Upper lobe of left lung (tissue), 6 donors: ENCODE results near the gene KRT23. TPM values are rescaled to one million over a fixed set of nuclear protein-coding genes. Genes with fewer than 3 reads are reported as not detected.
A peak's percentile ranks its signal among the peaks of the same experiment; 100 is the strongest.
"Not testable (repeated sequence)": the region's sequence is repeated elsewhere in the genome, so short reads cannot be mapped to it uniquely, and the experiment has no call there.

Source experiments
- ATAC-seq, 2 donors: fragments of 200-7000 bp; cut with Tn5 transposase; one replicate each; pipeline ENCODE4 v1.9.1; 2022; ENCODE audit warnings: mild to moderate bottlenecking in 2 of 2, moderate library complexity in 2 of 2; ENCODE audit not compliant: low FRiP score in 2 of 2
- DNase-seq, 2 donors: peaks; one replicate each; pipeline ENCODE4 v3.0.0-alpha.2; 2019 to 2020
- H3K27ac ChIP-seq, 4 donors: fragments of 200-600 bp; sonication (generic); one replicate each; pipeline ENCODE4 v1.5.1; 2016 to 2019
- H3K27me3 ChIP-seq, 4 donors: fragments of 200-600 bp; sonication (generic); one replicate each; pipeline ENCODE4 v1.5.1; 2017 to 2019
- H3K36me3 ChIP-seq, 4 donors: fragments of 200-600 bp; sonication (generic); one replicate each; pipeline ENCODE4 v1.5.1; 2016 to 2019
- H3K4me1 ChIP-seq, 4 donors: fragments of 200-600 bp; sonication (generic); one replicate each; pipeline ENCODE4 v1.5.1; 2018 to 2019
- H3K4me3 ChIP-seq, 4 donors: fragments of 200-600 bp; sonication (generic); one replicate each; pipeline ENCODE4 v1.5.1; 2017 to 2019; ENCODE audit warnings: mild to moderate bottlenecking in 2 of 4, moderate library complexity in 1 of 4
- H3K9me3 ChIP-seq, 4 donors: fragments of 200-600 bp; sonication (generic); one replicate each; pipeline ENCODE4 v1.5.1; 2018 to 2019
- EP300 ChIP-seq, 4 donors: sonication (generic); formaldehyde crosslinking; IDR thresholded peaks; one replicate each; pipeline ENCODE4 v1.5.1; 2017; ENCODE audit warnings: antibody characterized with exemption in 4 of 4, control low read depth in 2 of 4
- POLR2A ChIP-seq, 4 donors: fragments of 450-650 bp; IDR thresholded peaks; one replicate each; pipeline ENCODE4 v1.5.1; 2016 to 2017; ENCODE audit warnings: antibody characterized with exemption in 4 of 4, mild to moderate bottlenecking in 2 of 4
- POLR2AphosphoS5 ChIP-seq, 2 donors: sonication (generic); formaldehyde crosslinking; IDR thresholded peaks; one replicate each; pipeline ENCODE4 v1.5.1; 2017; ENCODE audit warnings: antibody characterized with exemption in 2 of 2
- WGBS, 2 donors: methylation state at CpG; one replicate each; pipeline ENCODE4 v1.1.5; 2017 to 2018; 5-methylcytosine and 5-hydroxymethylcytosine counted together
- total RNA-seq, 6 donors: library from RNA; depleted of rRNA in 4 of 6; stranded (reverse); fragments of >200 nt in 4 of 6; gene quantifications; one replicate each; pipeline versions ENCODE4 v1.1.0 to v1.2.1, GENCODE V29; 2016 to 2021
- TF ChIP-seq, protein P1 (sequence below), 6 experiments: fragments of 450-650 bp in 4 of 6; fragments of 200-600 bp in 2 of 6; sonication (generic) in 2 of 6; IDR thresholded peaks; one replicate each; pipeline ENCODE4 v1.5.1; 2016 to 2019; ENCODE audit warnings: antibody characterized with exemption in 6 of 6
- donor health status: DM: no; HTN: no; CAD: no; lungs with moderate emphysema.
- donor health status: DM: no; HTN: yes; CAD: no; lungs with severe emphysema.

KRT23 gene
- total RNA-seq, 6 donors from 2014 or later, result 0.49 to 10.7 (median 3.1) TPM

GRCh38 chr17:40922239-40922638 lies 15.2 kb downstream of the KRT23 start:
- ATAC-seq (peak; percentile 77 to 95), DNase-seq (peak in 1 of 2 donors; percentile 60)
- Histone ChIP-seq H3K27me3 (no peaks in the 10 kb centered on the region), H3K27ac (peak overlapping the region in 1 of 4 donors; percentile 48), H3K4me1 (no peaks in the 10 kb centered on the region), H3K9me3 (no peaks in the 10 kb centered on the region), H3K4me3 (no peak overlapping the region), H3K36me3 (no peaks in the 10 kb centered on the region)
- TF ChIP-seq EP300 (IDR thresholded peaks at IDR 0.05) (peak in 1 of 4 donors; percentile 11), POLR2AphosphoS5 (IDR thresholded peaks at IDR 0.05) (no peak)
- WGBS, 2 donors, result 54 to 65% methylated on average over 2 of the region's 2 CpGs

DNA sequence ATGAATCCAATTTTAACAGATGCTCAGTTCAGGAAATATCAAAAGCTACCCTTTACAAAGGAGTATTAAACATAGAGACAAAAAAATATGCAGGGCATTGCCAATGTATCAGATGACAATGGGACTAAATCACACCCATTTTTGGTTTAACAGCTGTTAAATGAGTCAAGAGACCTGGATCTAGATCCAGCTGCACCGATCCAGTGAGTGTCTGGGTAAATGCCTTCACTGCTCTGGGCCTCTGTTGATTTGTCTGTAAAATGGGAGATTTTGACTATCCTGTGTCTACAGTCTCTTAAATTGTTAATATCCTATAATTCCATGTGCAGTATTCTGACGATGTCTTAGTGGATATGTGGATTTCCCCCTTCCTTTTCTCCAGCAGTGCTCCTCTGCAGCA lies 16.4 kb downstream of the KRT23 start:
- DNase-seq (no peak), ATAC-seq (no peak)
- TF ChIP-seq EP300 (IDR thresholded peaks at IDR 0.05) (no peak), POLR2A (IDR thresholded peaks at IDR 0.05) (no peak), POLR2AphosphoS5 (IDR thresholded peaks at IDR 0.05) (no peak)
- TF ChIP-seq, protein P1, sequence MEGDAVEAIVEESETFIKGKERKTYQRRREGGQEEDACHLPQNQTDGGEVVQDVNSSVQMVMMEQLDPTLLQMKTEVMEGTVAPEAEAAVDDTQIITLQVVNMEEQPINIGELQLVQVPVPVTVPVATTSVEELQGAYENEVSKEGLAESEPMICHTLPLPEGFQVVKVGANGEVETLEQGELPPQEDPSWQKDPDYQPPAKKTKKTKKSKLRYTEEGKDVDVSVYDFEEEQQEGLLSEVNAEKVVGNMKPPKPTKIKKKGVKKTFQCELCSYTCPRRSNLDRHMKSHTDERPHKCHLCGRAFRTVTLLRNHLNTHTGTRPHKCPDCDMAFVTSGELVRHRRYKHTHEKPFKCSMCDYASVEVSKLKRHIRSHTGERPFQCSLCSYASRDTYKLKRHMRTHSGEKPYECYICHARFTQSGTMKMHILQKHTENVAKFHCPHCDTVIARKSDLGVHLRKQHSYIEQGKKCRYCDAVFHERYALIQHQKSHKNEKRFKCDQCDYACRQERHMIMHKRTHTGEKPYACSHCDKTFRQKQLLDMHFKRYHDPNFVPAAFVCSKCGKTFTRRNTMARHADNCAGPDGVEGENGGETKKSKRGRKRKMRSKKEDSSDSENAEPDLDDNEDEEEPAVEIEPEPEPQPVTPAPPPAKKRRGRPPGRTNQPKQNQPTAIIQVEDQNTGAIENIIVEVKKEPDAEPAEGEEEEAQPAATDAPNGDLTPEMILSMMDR (IDR thresholded peaks at IDR 0.05), result no peak
- no peak overlapping the region for H3K27ac ChIP-seq
- H3K27me3 ChIP-seq, result no peaks in the 10 kb centered on the region
- H3K4me1 ChIP-seq, result no peaks in the 10 kb centered on the region
- WGBS, 2 donors, result 79 to 86% methylated on average over 2 of the region's 2 CpGs
- no peaks in the 10 kb centered on the region for H3K36me3 ChIP-seq
- H3K9me3 ChIP-seq, result no peaks in the 10 kb centered on the region
- no peak overlapping the region for H3K4me3 ChIP-seq

DNA sequence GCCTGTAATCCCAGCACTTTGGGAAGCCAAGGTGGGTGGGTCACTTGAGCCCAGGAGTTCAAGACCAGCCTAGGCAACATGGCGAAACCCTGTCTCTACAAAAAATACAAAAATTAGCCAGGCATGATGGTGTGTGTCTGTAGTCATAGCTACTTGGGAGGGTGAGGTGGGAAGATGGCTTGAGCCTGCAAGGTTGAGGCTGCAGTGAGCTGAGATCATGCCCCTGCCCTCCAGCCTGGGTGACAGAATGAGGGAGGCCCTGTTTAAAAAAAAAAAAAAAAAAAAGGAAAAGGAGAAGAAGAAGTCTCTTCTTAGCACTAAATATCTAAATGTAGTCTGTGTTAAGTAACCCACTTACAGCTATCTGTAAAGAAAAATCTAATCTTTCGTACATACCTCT lies 20.3 kb downstream of the KRT23 start:
- not testable (repeated sequence) for H3K27ac ChIP-seq, DNase-seq, H3K4me1 ChIP-seq, H3K9me3 ChIP-seq, ATAC-seq, H3K4me3 ChIP-seq, H3K27me3 ChIP-seq, H3K36me3 ChIP-seq
- 97 to 100% methylated on average over 2 of the region's 2 CpGs for WGBS, 2 donors

DNA sequence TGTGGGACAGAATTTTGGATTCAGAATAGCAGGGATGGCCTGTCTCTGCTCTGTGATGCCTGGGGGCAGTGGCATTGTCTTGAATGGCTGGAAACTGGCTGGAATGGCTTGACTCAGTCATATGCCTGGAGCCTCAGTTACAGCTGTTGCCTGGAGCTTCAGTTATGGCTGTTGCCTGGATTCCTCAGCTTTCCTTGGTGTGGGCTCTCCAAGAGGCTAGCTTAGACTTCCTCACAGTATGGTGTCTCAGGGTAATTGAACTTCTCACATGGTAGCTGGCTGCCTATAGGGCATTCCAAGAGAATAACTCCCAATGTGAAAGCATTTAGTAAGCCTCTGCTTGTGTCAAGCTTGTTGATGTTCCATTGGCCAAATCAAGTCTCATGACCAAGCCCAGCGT lies 21.1 kb downstream of the KRT23 start:
- Histone ChIP-seq H3K4me3 (no peak overlapping the region), H3K4me1 (peaks cover 0 to 4% (median 0%) of the 10 kb centered on the region in 4 donors), H3K27ac (no peak overlapping the region), H3K27me3 (no peaks in the 10 kb centered on the region), H3K36me3 (no peaks in the 10 kb centered on the region), H3K9me3 (no peaks in the 10 kb centered on the region)
- DNase-seq (no peak), ATAC-seq (no peak)
- TF ChIP-seq POLR2AphosphoS5 (IDR thresholded peaks at IDR 0.05) (no peak), POLR2A (IDR thresholded peaks at IDR 0.05) (no peak), EP300 (IDR thresholded peaks at IDR 0.05) (no peak)
- TF ChIP-seq, protein P1 (IDR thresholded peaks at IDR 0.05), result no peak
- WGBS, 2 donors, result 3 to 33% methylated on average over 1 of the region's 1 CpG

DNA sequence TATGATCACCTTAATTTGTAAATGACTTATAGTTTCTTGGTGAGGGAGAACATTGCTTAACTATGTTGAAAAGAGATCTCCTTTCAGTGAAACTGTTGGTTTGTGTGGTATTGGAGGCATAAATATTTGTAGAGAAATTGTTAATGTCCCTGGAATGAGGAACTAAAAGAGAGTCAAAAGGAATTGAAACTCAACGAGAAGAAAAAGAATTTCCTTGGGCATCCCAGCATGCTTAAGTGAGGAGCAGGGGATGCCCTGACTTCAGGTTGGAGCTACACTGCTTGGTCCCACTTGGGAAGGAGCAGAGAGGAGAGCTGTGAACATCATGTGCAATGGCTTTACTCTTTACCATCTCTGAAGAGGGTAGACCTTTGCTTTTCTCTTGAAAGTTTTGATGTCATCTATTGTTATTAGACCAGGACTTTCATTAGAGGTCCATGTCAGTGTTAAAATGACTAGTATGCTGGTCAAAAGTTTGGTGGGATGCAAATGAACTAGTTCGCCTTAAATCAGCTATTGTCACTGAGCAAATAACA lies 21.7 kb downstream of the KRT23 start:
- Histone ChIP-seq H3K27ac (no peak overlapping the region), H3K36me3 (no peaks in the 10 kb centered on the region), H3K9me3 (no peaks in the 10 kb centered on the region), H3K27me3 (no peaks in the 10 kb centered on the region), H3K4me1 (peaks cover 0 to 4% (median 0%) of the 10 kb centered on the region in 4 donors), H3K4me3 (no peak overlapping the region)
- WGBS, 2 donors, result 51 to 64% methylated on average over 2 of the region's 2 CpGs
- ATAC-seq (peak; percentile 15 to 59), DNase-seq (no peak)
- TF ChIP-seq, protein P1 (IDR thresholded peaks at IDR 0.05), result no peak
- no peak for TF ChIP-seq POLR2AphosphoS5 (IDR thresholded peaks at IDR 0.05)
- no peak for TF ChIP-seq POLR2A (IDR thresholded peaks at IDR 0.05)
- no peak for TF ChIP-seq EP300 (IDR thresholded peaks at IDR 0.05)

DNA sequence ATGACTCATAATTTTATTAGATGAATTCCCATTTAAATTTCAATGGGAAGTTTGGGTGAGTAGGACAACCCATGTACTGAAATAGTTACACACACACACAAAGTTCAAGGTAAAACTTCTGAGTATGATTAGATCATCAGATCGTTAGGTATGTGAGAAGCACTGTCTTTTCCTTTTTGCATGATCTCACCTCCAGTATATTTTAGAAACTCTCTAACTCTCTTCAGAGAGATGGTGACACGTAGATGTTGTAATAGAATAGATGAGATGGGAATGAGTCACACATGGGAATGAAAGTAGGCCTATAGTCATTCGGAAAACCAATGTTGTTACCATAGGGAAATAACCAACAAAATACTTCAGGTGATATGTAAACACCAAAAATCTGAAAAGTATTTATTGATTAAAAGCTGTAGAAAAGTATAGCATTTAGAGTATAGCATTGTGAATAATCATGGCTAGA lies 22.2 kb downstream of the KRT23 start:
- WGBS, 2 donors, result 34 to 52% methylated on average over 3 of the region's 3 CpGs
- ATAC-seq (peak in 1 of 2 donors; percentile 87), DNase-seq (no peak)
- Histone ChIP-seq H3K27ac (no peak overlapping the region), H3K27me3 (no peaks in the 10 kb centered on the region), H3K36me3 (no peaks in the 10 kb centered on the region), H3K4me3 (no peak overlapping the region), H3K9me3 (no peaks in the 10 kb centered on the region), H3K4me1 (peaks cover 0 to 4% (median 1%) of the 10 kb centered on the region in 4 donors)
- TF ChIP-seq POLR2A (IDR thresholded peaks at IDR 0.05) (no peak), POLR2AphosphoS5 (IDR thresholded peaks at IDR 0.05) (no peak), EP300 (IDR thresholded peaks at IDR 0.05) (no peak)
- TF ChIP-seq, protein P1 (IDR thresholded peaks at IDR 0.05), result no peak
